K562 (cell line): Measurements from ENCODE around the gene ZDHHC14. TPM values are rescaled to one million over a fixed set of nuclear protein-coding genes. Genes with fewer than 3 reads are reported as not detected.

Experiments used
- CREM ChIP-seq: IDR thresholded peaks from 2 replicates; pipeline ENCODE4 v1.6.1; 2014; ENCODE audit warnings: antibody characterized with exemption, low read depth
- GATAD2B ChIP-seq: fragments of 450-650 bp; IDR thresholded peaks from 2 replicates; pipeline ENCODE4 v1.6.1; 2017; ENCODE audit warnings: mild to moderate bottlenecking, borderline replicate concordance
- LCOR ChIP-seq: sonication (generic); formaldehyde crosslinking; IDR thresholded peaks from 2 replicates; pipeline ENCODE4 v1.8.0; 2022; ENCODE audit warnings: mild to moderate bottlenecking, missing genetic modification reagents
- MAX ChIP-seq: sonication (generic); formaldehyde crosslinking; IDR thresholded peaks from 2 replicates; pipeline ENCODE4 v1.9.0; 2022; ENCODE audit warnings: mild to moderate bottlenecking, missing genetic modification reagents
- MGA ChIP-seq: fragments of 450-650 bp; IDR thresholded peaks from 2 replicates; pipeline ENCODE4 v1.6.1; 2016; ENCODE audit warnings: mild to moderate bottlenecking, moderate library complexity
- TARDBP ChIP-seq: fragments of 450-650 bp; IDR thresholded peaks from 2 replicates; pipeline ENCODE4 v1.6.1; 2016
- TRIM24 ChIP-seq, 2 experiments: fragments of 450-650 bp; IDR thresholded peaks; 2 replicates each; pipeline ENCODE4 v1.6.1; 2016
- ZNF232 ChIP-seq: sonication (generic); formaldehyde crosslinking; IDR thresholded peaks from 2 replicates; pipeline ENCODE4 v1.8.0; 2022; ENCODE audit warnings: mild to moderate bottlenecking, missing genetic modification reagents
- ZNF282 ChIP-seq: sonication (generic); formaldehyde crosslinking; IDR thresholded peaks from 2 replicates; pipeline ENCODE4 v1.8.1; 2023; ENCODE audit warnings: missing genetic modification reagents
- ZNF592 ChIP-seq: fragments of 450-650 bp; IDR thresholded peaks from 2 replicates; pipeline ENCODE4 v1.6.1; 2017; ENCODE audit warnings: antibody characterized with exemption, mild to moderate bottlenecking
- polyA plus RNA-seq, 8 experiments: library from polyadenylated mRNA; depleted of rRNA in 4 of 8; stranded (reverse) in 5 of 8; unstranded in 3 of 8; fragments of >200 nt; fragmentation: Nextera tagmentation in 2 of 8; fragmentation: Illumina TruSeq in 1 of 8; extraction: Ambion mirVana in 2 of 8; extraction: Trizol in 1 of 8; gene quantifications; 2 replicates each; pipeline versions ENCODE4 v1.2.1 to v1.2.3, GENCODE V29; 2011 to 2014; ENCODE audit warnings: inconsistent platforms in 1 of 8, missing spikeins in 1 of 8
- total RNA-seq, 7 experiments: library from RNA; depleted of rRNA in 6 of 7; stranded (reverse); fragments of >200 nt in 6 of 7; fragmentation: Illumina TruSeq in 2 of 7; extraction: Trizol in 2 of 7; gene quantifications; 2 replicates each; pipeline versions ENCODE4 v1.2.1 to v1.2.3, GENCODE V29; 2011 to 2021; ENCODE audit warnings: low replicate concordance in 1 of 7
- TF ChIP-seq, protein P1 (sequence below): sonication (generic); formaldehyde crosslinking; IDR thresholded peaks from 2 replicates; pipeline ENCODE4 v1.4.0; 2020; ENCODE audit warnings: mild to moderate bottlenecking, missing genetic modification reagents

Gene ZDHHC14
- total and polyA plus RNA-seq, 9 of the 15 experiments (the other 6 are each of a cell fraction or from before 2014, with no cell fraction given), result 0.92 to 23.1 (median 13.8) TPM

DNA sequence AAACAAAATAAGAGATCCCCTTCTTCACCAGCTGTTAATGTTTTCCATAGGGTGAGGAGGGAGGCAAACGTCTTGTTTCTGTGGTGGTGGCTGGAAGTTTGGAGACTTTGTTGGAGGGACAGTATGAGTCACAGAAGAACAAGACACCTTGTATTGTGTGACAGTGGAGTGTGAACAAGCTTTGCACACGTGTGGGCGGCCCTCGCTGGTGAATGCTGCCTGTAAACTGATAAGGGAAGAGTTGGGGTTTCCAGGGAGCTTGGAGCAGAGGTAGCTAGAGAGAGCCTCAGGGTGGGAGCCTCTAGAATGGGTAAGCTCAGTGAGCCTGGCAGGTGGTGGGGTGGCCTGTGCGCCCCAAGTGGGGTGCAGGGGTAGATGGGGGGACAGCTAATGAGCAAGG, 78.3 kb downstream of the ZDHHC14 start (continued):
- peak; percentile 88 for TF ChIP-seq MGA
- TF ChIP-seq GATAD2B, result 0 out of 2 replicates have a peak, but pooled peaks have one; percentile 69
- TF ChIP-seq ZNF592, result peak; percentile 96
- TF ChIP-seq, protein P1, sequence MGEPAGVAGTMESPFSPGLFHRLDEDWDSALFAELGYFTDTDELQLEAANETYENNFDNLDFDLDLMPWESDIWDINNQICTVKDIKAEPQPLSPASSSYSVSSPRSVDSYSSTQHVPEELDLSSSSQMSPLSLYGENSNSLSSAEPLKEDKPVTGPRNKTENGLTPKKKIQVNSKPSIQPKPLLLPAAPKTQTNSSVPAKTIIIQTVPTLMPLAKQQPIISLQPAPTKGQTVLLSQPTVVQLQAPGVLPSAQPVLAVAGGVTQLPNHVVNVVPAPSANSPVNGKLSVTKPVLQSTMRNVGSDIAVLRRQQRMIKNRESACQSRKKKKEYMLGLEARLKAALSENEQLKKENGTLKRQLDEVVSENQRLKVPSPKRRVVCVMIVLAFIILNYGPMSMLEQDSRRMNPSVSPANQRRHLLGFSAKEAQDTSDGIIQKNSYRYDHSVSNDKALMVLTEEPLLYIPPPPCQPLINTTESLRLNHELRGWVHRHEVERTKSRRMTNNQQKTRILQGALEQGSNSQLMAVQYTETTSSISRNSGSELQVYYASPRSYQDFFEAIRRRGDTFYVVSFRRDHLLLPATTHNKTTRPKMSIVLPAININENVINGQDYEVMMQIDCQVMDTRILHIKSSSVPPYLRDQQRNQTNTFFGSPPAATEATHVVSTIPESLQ, result no peak
- no peak for TF ChIP-seq TARDBP
- TF ChIP-seq ZNF232 (CRISPR knock-in tag), result no peak
- TF ChIP-seq LCOR (CRISPR knock-in tag), result no peak
- TF ChIP-seq MAX (CRISPR knock-in tag), result peak; percentile 87
- TF ChIP-seq CREM, result peak; percentile 65
- TF ChIP-seq ZNF282 (CRISPR knock-in tag), result no peak
- TF ChIP-seq TRIM24 (IDR thresholded peaks at IDR 0.05), result peak; percentile 31 to 48; a peak in 2 of 4 replicates
